Activated CD4-positive, alpha-beta T cell treated with anti-CD3 and anti-CD28 coated beads, Interleukin-2, Interleukin-4, amounts not matched to agents 100 ng/mL and 50 ng/mL, durations not matched to agents 16 hours and 8 hours (primary cell): ENCODE measurements around the gene SECTM1.
"Not testable (repeated sequence)": the region's sequence is repeated elsewhere in the genome, so short reads cannot be mapped to it uniquely, and the experiment has no call there.

Experiments used
- DNase-seq: peaks from one replicate; pipeline ENCODE4 v3.0.0-alpha.2; 2020; ENCODE audit warnings: low spot score

Gene SECTM1

DNA sequence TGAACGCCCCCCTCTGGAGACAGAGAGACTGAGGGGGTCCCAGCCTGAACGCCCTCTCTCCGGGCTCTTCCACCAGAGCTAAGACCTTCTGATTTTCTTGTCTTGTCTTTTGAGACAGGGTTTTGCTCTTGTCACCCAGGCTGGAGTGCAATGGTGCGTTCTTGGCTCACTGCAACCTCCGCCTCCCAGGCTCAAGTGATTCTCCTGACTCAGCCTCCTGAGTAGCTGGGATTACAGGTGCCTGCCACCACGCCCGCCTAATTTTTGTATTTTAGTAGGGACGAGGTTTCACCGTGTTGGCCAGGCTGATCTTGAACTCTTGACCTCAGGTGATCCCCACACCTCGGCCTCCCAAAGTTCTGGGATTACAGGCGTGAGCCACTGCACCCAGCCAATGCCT, 14.4 kb upstream of the SECTM1 start:
- not testable (repeated sequence) for DNase-seq

DNA sequence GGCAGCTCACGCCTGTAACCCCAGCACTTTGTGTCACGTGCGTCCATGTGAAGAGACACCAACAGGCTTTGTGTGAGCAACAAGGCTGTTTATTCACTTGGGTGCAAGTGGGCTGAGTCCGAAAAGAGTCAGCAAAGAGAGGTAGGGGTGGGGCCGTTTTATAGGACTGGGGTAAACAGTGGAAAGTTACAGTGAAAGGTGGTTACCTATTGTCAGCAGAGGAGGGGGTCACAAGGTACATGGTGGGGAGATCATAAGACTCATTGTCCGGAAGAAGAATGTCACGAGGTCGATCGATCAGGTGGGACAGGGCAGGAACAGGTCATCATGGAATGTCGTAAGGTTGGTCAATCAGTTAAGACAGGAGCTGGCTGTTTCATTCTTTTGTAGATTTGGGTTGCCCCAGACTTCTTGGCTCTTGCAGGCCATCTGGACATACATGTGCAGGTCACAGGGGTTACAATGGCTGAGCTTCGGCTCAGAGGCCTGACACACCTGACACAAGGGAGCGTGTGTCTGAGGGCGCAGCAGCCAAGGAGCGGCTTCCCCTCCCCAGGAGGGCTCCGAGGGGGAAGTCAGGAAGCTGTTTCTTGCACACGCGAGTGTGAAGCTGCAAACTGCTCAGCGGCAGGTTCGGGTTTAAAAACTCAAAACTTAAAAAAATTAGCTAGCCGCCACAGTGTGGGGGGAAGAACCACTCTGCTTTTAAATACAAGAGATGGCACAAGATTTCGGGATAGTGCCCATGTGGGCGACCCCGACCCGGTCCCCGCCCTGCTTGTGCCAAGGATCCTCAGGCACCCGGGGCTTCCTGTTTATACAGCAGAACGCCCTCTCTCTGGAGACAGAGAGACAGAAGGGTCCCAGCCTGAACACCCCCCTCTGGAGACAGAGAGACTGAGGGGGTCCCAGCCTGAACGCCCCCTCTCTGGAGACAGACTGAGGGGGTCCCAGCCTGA, 13.1 kb upstream of the SECTM1 start:
- no peak for DNase-seq

DNA sequence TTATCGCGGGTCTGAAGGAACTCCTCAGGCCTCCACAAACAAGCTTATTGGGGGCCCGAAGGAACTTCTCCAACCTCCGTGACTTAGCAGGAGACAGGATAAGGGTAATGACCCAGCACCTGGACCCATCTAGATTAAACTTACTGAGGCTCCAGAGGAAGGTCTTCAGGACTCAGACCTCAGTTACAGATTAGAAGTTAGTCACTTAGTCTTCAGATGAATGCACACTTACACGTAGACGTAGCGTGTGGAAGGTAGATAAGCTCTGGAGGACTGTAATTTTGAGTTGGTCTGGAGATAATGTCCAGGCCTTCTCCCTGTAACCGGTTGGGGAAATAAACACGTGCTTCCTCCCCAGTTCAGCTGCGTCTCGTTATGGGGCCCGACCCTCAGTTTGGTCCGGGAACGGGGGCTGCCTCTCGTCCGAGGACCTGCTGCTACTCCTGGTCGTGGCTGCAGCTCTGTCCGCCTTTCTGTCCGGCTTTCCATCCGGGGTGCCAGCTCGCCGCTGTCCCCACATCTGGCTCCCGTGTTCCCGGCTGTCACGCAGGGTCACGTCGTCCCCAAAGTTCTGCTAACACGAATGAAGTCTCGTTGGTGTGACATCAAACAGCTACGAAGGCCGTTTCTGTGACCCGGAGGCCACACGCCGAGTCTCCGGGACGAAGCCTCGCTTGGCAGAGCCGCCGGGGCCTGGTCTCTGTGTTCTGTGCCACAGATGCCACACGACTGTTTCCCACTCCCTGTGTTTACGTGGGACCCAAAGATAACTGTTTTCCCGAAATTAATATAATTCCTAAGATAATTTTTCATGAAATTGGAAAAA, 11.8 kb upstream of the SECTM1 start:
- DNase-seq = no peak

DNA sequence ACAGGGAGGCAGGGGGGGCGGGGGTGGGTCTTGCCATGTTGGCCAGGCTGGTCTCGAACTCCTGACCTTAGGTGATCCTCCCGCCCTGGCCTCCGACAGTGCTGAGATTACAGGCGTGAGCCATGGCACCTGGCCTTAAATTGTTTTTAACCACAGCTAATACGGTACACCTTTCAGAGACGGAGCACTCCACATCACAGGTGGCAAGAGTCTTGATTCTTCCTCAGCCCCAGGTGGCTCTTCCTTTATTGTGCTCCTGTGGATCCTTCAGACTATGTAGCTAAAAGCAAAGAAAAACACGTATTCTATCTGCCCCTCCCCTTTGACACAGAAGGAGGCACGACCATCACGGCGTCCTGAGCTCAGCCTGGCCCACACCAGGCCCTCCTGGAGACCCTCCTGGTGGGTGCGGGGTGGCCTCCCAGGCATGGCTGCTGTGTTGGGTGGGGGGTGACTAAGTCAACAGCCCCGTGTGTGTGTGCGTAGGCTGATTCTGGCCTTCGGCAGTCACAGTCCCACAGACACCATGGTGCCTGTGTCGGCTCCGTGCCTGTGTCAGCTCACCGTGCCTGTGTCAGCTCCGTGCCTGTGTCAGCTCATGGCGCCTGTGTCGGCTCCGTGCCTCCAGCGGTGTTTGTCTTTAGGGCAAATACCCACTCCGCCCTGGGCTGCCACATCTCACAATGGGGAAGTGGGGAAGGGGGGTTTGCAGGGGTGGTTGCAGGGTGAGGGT, 10.8 kb upstream of the SECTM1 start:
- no peak for DNase-seq

DNA sequence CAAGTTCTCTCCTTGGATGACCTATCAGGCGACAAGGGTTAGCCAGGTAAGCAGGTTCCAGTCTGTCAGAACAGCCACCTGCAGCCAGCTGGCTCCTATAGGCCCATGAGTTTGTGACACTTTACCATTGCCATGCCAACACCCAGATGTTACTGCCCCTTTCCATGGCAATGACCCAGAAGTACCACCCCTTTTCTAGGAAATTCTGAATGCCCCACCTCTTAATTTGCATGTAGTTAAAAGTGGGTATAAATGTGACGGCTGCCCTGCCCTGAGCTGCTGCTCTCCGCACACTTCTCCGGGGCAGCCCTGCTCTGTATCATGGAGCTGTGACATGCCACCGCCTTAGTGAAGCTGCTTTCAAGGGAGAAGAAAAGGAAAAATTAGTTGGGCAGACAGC, 10.0 kb upstream of the SECTM1 start:
- DNase-seq = no peak

DNA sequence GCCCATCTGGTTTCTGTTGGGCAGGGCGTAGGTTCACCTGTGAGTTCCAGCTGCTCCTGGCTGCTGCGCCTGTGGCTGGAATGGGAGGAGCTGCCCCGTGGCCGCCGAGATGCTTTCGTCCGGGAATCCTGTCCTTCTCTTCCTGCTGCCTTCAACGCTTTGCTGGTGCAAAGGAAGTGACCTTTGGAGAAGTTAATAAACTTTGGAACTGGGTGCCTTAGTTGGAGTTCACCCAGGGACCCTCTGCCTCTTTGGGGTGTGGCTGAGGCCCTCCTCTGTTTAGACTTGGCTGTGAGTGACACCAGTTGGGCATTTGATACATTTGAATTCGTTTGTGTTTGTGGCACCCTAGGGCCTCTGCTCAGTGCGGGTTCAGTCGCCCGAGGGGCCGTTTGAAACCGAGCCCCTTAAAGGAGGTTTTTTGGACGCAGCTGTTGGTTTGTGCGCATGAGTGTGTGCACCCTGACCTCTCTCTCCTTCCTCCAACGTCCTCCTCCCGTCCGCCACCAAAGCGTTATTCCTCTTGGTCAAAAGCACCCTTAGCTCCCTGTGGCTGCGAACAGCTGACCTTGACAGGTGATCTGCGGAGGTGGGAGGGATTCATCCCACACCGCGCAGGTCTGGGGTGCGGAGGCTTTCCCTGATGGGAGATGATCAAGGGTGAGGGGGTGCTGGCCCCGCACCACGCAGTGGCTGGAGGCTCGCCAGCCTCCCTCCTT, 9.0 kb upstream of the SECTM1 start:
- DNase-seq = no peak

DNA sequence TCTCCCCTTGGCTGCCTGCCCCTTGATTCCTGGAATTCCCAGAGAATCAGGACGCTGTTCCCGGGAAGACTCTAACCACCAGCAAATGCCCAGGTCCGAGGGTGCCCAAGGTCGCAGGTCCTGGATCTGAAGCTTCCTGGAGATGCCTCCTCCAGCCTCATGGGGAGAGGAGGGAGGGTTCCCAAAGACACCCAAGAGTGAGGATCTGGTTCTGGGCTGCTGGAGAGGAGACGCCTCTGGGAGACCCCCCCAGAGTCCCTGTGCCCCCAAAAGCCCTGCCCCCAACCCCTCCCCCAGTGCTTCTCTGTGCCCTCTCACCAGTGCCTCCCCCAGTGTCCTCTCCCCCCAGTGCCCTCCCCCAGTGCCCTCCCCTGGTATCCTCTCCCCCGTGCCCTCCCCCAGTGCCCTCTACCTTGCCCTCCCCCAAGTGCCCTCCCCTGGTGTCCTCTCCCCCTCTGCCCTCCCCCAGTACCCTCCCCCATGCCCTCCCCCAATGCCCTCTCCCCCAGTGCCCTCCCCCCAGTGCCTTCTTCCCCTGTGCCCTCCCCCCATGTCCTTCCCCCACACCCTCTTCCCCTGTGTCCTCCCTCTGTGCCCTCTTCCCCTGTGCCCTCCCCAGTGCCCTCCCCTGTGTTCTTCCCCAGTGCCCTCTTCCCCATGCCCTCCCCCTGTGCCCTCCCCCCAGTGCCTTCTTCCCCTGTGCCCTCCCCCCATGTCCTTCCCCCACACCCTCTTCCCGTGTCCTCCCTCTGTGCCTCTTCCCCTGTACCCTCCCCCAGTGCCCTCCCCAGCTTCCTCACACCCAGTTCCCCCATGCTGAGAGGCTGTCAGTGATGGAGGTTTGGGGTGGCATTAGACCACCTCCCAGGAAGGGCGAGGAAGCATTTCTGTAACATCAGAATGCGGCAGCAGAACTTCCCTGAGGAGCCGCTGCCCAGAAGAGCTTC, 6.3 kb upstream of the SECTM1 start:
- no peak for DNase-seq

DNA sequence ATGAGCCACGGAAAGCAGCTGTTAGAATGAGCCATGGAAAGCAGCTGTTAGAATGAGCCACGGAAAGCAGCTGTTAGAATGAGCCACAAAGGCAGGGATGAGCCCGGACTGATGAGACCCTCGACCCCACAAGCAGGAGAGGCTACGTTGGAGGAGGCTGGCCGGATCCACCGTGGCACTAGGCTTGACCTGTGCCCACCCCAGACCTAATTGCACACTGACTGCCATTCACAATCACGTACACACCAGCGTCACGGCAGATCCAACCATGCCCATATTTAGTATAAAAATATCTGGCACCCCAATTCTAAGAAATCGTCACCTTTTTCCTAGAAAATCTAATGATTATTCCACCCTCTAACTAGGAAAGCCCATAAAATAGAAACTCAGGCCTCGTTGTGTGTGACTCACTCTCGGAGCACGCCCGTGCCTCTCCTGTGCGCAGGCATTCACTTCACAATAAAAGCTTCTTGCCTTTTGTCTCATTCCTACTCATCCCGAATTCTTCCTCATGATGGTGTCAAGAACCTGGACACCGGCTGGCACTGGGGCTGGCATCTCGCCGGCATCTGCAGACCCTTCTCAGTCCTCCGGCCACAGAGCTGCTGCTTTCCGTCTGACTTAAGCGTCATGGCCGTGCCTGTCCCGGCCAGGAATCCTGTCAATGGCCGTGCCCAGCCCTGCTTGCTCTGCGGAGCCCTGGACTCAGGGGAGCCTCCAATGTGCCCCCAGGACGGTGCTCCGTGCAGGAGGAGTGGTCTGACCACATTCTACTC, 5.5 kb upstream of the SECTM1 start:
- peak; percentile 28 for DNase-seq

DNA sequence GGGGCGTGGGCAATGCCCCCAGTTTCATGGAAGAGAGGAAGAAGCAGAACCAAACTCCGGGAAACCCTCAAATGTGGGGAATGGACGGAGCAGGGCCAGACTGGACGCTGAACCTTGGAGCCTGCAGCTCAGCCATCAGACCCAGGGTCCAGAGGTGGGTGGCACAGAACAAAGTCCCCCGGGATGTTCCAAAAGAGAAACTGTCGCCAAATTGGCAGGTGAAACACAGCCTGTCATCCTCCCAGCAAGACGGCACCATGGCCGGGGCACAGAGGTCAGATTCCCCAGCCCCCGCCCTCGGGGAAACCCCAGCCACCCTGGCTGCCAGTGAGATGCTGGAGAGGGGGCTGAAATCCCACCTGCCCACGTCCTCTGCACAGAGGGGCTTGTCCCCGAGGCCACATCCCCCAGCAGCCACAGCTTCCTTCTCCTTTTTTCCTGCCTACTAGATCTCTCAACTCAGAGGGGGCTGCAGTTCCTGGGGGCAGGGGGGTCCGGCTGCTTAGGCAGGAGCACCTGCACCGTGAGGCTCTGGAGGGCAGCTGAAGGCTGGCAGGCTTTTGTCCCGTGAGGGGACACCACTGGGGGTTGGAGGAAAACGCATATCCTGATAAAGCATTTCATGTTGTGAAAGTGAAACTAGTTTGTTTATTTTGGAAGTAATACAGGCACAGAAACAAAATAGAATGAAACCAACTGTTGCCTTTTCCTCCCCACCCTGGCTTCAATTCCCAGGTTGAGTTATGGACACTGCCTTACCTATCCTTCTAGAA, 1.2 kb upstream of the SECTM1 start:
- DNase-seq = no peak

DNA sequence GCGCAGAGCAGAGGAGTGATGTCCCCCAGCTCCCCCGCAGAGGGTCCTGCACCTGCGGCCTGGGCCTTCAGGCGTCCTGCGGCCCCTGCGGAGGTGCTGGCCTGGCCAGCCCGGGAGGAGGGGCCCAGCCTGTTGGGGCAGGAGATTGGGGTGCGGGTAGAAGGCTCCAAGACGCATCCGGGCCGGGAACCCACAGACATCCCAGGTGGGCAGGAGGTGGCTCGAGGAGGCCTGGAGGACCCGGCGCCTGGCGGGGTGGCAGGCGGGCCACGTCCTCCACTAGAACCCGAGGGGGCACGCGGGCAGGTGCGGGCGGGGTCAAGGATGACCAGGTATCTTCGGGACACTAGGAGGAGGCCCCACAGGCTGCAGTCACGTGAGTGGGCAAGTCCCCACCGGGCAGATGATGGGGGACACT, 647 bp upstream of the SECTM1 start:
- no peak for DNase-seq

DNA sequence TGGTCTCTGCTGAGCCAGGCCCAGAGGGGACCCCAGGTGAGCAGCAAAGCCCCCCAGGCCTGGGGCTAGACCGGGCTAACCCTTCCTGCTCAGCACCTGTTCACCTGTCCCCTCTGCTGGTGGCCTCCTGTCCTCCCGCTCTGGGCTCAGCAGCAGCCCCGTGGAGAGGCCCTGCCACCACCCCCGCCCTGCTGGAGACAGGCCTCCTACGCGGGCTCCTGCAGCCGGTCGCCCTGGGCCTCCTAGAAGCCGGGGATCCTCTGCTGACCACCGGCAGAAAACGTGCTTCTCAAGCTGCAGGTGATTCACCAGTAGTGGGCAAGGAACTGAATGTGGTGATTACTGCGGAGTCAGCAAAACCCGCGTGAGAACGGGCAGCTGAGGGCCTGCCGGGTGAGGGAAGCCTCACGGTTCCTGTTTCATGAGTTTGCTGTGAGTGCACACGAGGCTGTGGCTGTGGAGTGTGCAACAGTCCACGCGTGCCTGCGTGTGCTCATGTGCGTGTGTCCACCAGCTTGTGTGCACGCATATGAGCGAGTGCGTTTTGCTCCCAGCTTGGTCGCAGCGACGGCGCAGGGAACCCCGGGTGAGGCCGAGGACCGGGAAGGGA, 792 bp downstream of the SECTM1 start:
- no peak for DNase-seq

DNA sequence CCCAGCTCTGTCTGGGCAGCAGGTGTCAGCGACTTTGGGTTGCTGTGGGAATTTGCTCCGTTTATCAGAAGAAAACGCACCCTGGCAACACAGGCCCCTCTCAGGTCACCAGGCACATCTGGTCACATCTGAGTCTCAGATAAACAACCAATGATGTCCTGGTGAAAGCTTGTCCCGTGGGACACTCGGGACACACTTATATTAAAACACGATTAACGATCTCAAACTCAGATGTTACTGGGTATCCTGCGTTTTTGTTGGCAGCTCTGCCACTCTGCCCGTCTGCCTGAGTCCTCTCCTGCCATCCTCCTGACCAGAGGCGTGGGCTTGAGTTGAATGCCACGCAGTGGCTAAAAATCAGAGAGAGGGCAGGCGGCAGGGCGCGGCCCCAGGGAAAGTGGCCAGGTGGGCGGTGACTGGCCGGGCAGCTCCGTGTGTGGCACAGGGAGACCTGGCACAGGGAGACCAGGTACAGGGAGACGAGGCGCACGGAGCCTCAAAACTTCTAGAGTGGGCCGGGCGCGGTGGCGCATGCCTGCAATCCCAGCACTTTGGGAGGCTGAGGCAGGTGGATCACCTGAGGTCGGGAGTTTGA, 2.1 kb downstream of the SECTM1 start:
- DNase-seq = no peak

DNA sequence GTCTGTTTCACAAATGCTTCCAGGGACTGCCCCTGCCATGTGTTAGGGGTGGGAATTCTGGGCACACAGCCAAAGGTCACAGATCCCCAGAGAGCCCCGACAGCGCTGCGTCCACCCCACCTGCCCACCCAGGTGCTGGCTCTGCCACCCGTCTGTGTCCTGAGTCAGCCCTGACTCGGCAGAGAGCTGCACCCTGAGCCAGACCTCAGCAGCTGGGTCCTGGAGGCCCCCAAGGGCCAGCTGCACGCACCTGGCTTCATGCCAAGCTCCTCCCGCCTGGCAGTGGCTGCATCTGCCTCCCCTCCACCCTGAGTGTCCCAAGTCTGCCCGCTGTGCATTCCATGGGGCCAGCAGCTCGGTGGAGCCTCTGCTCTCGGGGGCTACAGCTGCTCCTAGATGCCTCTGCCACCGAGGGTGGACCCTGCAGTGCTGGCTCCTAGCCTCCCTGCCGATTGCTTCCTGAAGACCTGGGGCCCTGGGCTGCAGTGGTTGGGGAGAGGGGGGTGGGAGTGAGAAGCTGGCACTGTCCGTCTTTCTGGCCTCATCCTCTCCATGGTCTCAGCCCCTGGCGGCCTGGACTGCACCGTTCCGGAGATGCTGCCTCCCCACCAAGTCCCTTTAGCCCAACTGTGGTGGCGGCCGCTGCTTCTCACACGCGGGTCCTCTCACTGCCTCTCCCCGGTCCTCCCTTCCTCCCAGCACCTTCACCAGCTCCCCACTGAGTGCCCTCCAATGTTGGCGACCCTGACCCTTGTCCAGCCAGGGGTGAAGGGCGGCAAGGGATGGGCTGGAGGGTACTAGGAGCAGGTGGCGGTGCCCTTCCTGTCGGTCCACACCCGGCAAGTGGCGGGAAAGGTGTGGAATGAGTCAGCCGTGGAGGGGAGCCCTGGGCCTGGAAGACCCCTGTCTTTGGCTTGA, 3.0 kb downstream of the SECTM1 start:
- DNase-seq = no peak

DNA sequence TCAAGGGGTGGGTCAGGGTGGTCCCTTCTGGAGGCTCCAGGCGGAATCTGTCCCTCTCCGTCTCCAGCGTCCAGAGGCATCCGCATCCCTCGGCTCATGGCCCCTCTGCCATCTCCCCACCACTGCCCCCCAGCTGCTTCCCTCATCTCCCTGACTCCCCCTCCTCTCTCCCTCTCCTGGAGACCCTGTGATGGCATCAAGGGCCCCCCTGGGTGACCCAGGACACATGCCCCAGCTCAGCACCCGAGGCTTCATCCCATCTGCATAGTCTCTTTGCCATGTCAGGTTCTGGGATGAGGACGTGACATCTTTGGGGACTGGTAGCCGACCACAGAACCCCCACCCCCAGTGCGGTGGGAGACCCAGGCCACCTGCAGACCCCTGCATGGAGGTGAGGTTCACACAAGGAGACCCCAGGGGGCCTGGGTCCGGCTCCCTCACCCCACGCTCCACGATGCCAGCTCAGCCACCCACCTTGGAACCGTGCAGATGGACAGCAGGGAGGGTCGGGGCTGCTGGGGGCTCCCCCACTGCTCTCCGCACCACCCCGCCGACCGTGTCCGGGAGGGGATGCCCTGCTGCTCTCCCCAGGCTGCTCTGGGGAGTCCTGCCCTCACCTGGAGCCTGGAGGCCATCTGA, 3.8 kb downstream of the SECTM1 start:
- DNase-seq = no peak

DNA sequence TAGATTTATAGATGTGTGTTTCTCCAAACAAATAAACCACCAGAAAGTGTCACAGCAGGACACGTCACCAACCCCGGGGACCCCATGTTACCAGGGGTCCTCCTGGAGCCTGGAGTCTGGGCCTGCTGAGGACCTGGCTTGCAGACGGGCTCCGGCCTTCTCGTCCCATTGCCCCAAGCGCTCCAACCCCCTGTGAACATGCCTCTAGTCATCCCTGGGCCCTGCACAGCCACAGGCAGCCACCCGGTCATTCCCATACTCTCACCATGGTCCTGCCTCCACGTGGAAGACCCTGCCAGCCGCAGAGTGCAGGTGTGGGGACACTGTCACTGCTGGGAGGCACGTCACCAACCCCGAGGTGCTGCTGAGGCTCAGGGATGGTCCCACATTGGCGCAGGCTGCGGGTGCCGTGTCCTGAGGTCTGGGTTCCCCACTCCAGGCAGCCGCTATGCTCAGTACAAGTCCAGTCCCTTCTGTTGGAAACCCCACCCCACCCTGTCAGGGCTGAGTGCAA, 4.5 kb downstream of the SECTM1 start:
- no peak for DNase-seq
